Midbrain (tissue), 1 donor: ENCODE measurements around the gene ACYP1.

ENCODE experiments used
- DNase-seq: peaks from one replicate; lab custom pipeline; 2025; lab: John Stamatoyannopoulos, UW

ACYP1 gene

DNA sequence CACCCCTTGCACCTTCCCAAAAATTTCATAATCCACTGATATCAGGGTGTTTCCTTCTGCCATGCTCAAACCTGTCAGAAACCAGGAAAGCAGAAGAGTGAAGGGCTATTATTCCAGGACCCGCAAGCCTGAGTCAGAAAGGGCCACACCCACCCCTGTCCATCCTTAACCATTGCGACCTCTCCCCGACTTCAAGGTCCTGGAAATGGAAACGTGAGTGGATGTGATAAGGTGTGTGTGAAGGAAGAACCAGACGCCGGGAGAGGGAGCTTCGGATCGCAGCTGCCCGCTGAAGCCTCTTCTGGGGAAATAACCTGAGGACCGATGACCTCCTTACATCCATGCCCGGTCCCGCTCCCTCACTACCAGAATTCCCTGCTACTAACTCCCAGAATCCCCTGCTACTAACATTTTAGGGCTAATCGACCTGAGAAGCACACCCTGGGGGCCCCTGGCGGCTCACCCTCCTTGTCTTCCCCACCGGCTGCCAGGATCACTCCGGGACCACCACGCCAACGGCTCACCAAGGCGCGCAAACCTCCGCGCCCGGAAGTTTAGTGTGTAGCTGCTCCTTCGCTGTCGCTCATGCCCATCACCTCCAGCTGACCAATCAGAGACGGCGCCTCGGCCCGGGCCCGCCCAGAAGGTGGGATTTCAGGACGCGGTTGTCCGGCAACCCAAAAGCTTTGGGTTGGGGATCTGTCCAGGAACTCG is at the start of gene ACYP1:
TSS of gene ACYP1 (minus strand) at position 534 of the 714 bp plus-strand sequence. CDS start at position 63, 471 bp downstream.
- peak; percentile 90 for DNase-seq

DNA sequence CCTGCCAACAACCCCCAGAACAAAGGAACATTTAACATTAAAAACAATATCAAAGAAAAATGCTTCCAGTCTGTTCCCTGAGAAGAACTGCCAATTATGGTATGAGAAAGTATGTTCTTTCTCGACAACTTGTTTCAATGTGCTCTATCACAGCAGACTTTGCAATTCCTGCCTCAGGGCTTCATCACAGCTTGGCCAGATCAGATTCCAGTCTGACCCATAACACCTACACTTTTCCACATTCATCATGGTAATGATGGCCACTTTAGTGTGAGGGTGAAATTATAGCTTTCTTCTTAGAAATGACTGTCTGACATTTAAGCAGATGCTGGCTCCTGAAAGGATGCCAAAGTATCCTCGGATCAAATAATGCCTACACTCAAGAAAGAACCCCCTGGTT is 46.1 kb upstream of the ACYP1 start:
- DNase-seq = no peak

DNA sequence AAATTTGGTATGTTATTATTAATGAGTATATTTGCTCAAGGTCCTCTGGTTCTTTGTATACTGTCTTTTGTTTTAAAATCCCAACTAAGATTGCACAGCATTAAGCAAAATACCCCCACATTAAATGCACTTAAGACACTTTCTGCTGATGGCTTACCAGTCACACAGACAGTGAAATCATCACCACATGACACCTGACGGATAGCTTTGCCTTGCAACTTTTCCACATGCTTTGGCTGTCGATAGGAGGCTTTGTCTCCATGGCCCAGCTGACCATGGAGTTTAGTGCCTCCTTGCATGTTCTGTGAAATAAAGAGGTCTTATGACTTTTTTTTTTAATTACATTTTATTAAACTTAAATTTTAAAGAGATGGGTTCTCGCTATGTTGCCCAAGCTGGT is 43.4 kb upstream of the ACYP1 start:
- no peak for DNase-seq

DNA sequence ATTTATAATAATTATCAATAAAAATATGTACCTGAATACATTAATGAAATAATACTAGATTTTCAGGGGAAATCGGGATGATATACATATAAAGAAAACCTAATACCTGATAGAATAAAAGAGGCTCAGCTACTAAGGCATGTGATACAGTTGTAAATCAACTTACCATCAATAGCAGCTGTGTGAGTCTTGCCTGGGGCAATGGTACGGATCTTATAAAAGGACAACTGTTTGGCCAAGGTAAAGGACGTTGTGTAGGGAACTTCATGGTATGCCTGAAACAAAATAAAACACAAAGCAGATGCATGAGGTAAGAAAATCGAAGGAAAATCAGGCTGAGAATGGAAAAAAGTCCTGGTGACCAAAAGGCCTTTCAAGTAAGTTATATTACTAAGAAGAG is 37.7 kb upstream of the ACYP1 start:
- no peak for DNase-seq

- no peak for DNase-seq
Measured at GRCh38 chr14:75098682-75099081, 34.9 kb upstream of the ACYP1 start.

GRCh38 chr14:75098212-75098611 is 34.4 kb upstream of the ACYP1 start:
- DNase-seq = no peak

- DNase-seq = no peak
Measured at GRCh38 chr14:75096959-75097358, 33.1 kb upstream of the ACYP1 start.

- DNase-seq = no peak
Measured at GRCh38 chr14:75095690-75096089, 31.9 kb upstream of the ACYP1 start.

DNA sequence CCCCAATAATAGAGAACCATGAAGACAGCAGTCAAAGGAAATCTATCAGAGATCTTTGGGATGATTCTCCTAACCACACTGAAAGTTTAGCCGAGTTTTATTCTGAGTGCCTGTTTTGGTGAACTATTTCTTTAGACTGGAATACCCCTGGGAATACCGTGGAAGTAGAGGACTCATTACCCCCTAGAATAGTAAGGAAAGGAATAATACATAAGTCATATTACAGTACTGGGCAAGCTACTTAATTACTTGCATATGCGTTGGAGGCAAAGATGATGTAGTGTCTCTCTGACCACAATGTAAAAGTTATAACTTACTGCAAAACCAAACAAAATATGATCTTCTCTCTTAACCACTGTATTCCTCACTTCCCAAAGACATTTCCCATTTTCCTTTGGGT is 31.1 kb upstream of the ACYP1 start:
- no peak for DNase-seq

DNA sequence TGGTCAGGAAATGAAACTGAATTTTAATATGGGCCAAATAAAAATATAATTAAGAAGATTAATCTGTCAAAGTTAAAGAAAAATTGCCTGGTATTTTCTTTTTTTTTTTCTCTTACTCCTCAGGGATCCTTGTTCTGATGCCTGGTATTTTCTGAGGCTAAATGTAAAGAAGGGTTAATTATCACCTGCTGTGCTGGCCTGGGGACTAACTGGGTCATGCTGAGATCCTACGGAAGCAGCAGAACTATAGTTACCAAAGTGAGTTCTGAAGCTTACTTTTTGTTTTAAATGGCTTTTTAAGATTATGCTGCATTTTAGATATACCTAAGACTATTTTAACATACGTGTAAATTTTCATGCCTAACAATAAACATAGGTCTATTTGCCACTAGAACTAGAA is 28.9 kb upstream of the ACYP1 start:
- no peak for DNase-seq

DNA sequence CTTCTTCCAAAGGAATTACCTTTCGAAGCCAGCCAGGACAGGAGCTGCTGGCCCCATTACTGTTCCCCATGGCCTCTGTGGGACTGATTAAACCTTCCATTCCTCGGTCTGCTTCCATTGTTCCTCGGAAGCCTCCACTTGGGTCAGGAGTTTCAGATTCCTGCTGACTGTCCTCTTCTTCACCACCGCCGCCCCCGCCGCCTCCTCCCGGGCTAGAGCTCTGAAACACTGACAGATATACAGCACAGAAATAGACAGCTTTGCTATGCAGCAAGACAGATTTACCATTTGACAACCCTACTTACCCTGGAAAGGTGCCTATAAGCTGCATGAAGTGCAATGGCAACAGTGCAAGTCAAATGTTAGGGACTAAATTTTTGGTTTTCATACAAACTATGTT is 27.4 kb upstream of the ACYP1 start:
- DNase-seq = no peak

DNA sequence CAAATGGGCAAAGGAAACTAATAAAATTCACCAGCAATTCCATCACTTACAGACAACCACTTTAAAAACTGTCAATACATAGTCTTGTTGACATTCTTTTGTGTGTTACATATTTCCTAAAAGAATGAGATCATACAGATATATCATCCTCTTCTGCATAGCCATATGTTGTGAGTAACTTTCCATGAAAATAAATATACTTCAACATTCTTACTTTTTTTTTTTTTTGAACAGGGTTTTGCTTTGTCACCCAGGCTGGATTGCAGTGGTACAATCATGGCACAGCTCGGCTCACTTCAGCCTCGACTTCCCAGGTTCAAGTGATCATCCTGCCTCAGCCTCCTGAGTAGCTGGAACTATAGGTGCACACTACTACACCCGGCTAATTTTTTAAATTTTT is 26.5 kb upstream of the ACYP1 start:
- no peak for DNase-seq

- DNase-seq = peak; percentile 77
Measured at GRCh38 chr14:75088566-75089373, 24.9 kb upstream of the ACYP1 start.

GRCh38 chr14:75088153-75088552 is 24.3 kb upstream of the ACYP1 start:
- no peak for DNase-seq

- no peak for DNase-seq
Measured at GRCh38 chr14:75084513-75084912, 20.7 kb upstream of the ACYP1 start.

- no peak for DNase-seq
Measured at GRCh38 chr14:75083271-75083670, 19.4 kb upstream of the ACYP1 start.

DNA sequence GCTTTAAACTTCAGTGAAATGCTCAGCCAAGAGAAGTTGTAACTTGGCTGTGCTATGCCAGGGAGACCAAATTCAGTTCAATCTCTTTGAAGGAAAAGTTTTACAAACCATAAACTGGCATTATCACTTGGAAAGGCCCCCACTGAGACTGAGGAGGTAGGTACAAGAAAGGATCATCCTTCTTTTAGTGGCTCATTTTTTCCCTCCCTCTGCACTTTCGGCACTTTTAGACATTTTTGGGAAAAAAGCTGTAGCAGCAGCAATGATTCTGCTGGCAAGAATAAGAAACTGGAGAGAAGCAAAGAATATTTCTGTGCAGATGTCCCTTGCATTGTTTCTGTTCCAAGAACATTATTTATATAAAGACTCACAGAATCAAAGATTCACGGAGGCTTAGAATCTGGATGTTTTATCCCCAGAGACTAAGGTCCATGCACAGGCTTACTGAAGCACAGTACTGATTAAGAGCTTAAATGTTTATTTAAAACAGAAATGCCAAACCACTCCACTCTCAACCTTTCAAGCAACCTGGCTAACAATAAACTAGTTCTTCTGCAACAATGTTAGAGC is 17.9 kb upstream of the ACYP1 start:
- no peak for DNase-seq

GRCh38 chr14:75079521-75079920 is 15.7 kb upstream of the ACYP1 start:
- no peak for DNase-seq

GRCh38 chr14:75077794-75078193 is 14.0 kb upstream of the ACYP1 start:
- DNase-seq = no peak

DNA sequence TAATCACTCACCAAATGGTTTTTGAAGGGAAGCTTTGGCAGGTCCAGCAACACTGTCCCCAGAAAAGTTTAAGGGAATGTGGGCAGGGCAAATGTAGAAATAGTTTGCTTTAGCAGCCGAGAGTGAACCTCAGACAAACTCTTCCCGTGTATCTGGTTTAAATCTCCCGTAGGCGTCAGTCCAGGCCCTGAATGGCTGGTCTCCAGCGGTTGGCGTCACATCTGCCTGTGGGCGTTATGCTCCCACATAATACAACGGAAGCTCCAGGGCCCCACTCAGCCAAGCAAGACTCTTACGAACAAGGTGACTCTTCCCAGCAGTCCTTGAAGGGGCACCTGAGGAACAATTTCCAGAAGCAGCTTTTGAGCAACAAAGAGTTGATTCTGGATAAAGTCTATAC is 6.6 kb upstream of the ACYP1 start:
- DNase-seq = no peak

DNA sequence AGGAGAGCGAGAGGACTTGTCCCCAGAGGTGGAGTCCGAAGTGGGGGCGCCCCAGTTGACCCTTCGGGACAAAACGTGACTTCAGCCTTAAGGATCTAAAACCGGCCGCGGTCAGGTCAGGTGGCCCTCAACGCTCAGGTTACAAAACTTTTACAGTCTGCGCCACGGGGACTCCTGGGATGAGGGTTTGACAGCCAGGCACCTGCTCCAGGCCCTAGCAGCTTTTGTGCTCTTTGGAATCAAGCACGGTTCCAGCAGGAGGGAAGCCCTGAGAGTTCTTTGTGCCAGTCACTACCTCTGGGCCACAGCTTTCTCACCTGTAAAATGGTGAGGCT is 6.0 kb upstream of the ACYP1 start:
- DNase-seq = peak; percentile 22

GRCh38 chr14:75069121-75069810 is 5.4 kb upstream of the ACYP1 start, which contains the start of gene ZC2HC1C:
ZC2HC1C (plus strand) TSS chr14:75069641; CDS start chr14:75070574, 933 bp downstream.
- peak; percentile 93 for DNase-seq
